OCI-LY1 (cell line): ENCODE data around the gene MEMO1.

Experiments used
- CTCF ChIP-seq: fragments of 200-600 bp; sonication (generic), shearing (Covaris generic); IDR thresholded peaks from 2 replicates; pipeline ENCODE4 v1.5.1; 2017; ENCODE audit warnings: mild to moderate bottlenecking, antibody characterized with exemption, low read length, moderate library complexity, mixed read lengths
- EZH2 ChIP-seq: fragments of 200-600 bp; sonication (generic), shearing (Covaris generic); IDR thresholded peaks from 2 replicates; pipeline ENCODE4 v1.8.0; 2017; ENCODE audit warnings: borderline replicate concordance, mixed run types, mild to moderate bottlenecking, antibody characterized with exemption, low read length, moderate library complexity, mixed read lengths

- TF ChIP-seq CTCF (no peak), EZH2 (no peak)
Observed at GRCh38 chr2:31989946-31990345, 20.9 kb downstream of the MEMO1 start.
